HG02610 (cell line): Measurements from ENCODE around the gene AGRP.

ENCODE experiments used
- ATAC-seq: cut with Tn5 transposase; IDR thresholded peaks from one replicate; pipeline ENCODE4 v1.9.1; 2021; ENCODE audit warnings: mild to moderate bottlenecking, moderate library complexity; ENCODE audit not compliant: unreplicated experiment

The AGRP gene

DNA sequence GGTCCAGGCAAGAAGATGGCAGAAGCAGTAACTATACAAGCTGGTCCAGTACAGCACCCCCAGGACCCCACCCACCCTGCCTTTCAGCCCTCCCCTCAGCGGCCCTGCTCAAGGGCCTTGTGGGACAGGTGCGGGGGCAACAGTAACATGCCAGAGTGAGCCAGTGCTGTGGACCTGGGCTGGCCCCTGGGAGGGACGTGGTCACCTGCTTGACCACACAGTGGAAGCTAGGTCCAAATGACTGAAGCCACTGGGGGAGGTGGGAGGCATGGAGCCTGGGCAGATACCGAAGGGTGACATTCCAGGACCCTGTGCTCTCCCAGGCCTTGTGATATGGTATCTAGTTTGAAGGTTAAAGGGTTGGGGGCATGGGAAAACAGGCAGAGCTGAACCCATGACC lies 19.7 kb downstream of the AGRP start:
- no peak for ATAC-seq

DNA sequence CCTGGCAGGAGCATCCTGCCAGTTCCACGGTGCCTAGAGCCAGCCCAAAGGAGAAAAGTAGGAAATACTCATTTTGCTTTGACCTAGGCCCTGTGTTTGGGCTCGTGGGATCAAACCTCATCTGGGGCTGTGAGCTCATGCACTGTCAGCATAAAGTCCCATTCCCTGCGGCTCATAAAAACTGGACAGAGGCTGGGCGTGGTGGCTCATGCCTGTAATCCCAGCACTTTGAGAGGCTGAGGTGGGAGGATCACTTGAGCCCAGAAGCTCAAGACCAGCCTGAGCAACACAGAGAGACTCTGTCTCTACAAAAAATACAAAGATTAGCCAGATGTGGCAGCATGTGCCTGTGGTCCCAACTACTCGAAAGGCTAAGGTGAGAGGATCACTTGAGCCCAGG lies 20.3 kb downstream of the AGRP start:
- no peak for ATAC-seq

GRCh38 chr16:67462279-67462655 lies 21.1 kb downstream of the AGRP start:
- no peak for ATAC-seq

- no peak for ATAC-seq
These were observed 21.6 kb downstream of the AGRP start for GRCh38 chr16:67461600-67462278.

DNA sequence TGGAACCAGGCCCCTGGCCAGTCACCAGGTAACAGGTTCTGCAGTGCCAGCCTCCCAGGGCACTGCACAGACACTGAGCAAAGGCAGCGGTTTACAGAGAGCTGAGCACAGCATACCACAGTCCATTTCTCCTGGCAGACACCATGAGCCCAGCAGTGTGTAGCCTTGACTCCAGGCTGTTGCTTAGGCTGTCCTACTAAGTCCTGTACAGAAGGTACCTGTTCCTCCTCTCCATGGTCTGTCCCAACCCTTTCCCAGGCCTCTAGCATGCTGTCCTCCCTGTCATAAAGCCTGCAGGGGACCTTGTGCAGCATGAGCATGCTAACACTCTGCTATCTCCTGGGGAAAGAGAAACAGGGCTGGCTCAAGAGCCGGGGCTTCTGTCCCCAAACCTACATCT lies 22.4 kb downstream of the AGRP start:
- no peak for ATAC-seq

DNA sequence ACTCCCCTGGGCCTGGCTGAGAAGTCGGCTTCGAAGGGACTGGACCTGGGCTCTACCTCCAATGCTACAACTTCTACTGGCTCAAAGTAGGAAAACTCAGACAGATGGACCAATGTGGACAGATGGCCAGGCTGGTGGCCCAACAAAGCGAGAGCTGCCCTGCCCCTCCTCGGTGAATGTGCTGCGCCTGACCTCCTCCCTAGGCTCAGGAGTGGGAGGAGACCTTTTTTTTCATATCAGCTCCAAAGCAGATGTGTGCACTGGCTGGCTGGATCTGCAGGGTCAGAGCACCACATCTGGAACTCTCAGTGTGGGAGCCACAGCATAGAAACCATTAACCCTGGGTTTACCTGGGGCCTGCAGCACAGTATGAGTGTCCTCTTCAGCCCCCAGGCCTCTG lies 23.2 kb downstream of the AGRP start:
- no peak for ATAC-seq

- no peak for ATAC-seq
These were observed 23.5 kb downstream of the AGRP start for GRCh38 chr16:67459861-67460150.

DNA sequence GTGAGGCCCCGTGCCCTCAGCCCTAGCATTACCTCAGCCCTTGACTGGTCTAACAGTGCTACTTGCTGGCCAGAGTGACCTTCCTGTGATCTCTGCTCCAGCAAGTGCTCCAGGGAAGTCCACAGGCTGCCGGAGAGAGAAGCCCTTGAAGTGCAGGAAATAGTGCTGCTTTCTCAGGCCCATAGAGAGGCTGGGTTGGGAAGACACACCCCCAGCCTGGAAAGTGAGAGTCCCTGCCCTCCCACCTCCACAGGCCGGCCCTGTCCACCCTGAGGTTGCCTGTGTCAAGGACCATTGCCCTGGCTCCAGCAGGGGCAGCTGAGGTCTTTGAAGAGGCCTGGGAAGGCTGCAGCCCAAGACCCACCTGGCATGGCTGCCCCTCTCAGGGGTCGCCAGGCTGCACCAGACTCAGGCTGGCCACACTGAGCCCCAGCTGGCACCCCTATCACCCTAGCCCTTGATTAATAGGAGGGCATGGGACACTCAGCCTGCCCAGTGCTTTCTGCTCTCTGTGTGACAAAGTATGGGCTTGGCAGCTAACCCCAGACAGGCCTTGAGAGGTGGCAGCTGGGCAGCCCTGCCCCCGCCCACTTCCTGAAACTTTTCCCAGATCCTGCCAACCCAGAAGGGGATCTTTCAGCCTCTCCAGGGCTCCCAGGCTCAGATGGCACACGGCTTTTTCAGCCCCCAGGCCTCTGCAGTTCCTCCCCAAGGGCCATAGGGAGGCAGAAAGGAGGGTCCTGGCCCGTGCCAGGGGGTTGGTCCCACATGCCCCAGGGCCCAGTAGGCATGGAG lies 24.1 kb downstream of the AGRP start:
- ATAC-seq: no peak

DNA sequence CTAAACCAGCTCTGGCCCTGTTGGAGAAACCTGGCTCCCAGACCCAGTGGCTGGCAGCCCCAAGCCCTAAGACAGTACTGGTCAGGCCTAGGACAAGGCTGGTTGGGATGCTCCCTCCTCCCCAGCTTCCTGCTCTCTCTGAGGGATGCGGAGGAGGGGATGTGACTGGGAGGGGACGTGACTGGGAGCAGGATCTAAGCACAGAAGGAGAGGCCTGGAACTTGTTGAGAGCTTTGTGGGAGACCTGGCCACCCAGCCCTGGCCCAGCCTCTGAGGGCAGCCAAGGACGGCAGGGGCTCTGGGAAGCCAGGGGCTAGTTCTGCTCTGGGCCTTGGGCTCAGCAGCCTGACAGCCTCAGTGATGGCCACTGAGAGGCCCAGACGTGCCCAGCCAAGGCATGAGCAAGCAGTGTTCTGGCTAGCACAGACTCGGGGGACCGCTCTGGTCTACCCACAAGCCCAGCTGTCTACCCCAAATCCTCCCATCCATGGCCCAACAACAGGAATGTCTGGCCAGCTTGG lies 25.2 kb downstream of the AGRP start:
- no peak for ATAC-seq

GRCh38 chr16:67457611-67458010 lies 25.7 kb downstream of the AGRP start:
- no peak for ATAC-seq

- ATAC-seq: no peak
These were observed 26.8 kb downstream of the AGRP start for GRCh38 chr16:67456391-67457081.

DNA sequence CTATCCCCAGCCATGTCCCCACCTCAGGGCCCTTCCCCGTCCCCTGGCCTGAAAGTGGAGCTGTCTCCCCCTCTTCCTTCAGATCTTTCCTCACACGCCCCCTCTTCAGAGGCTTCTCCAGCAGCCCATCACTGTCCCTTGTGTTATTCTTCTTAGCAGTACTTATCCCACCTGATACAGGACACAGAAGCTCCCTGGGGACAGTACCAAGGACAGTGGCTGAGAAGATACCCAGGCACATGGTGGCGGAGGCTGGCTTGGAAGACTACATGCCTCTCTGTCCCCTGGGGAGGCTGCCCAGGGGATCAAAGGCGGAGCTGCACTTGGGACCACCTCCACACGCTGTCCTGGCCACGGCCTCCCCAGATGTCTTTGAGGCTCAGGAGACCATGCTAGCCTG lies 28.5 kb downstream of the AGRP start:
- no peak for ATAC-seq

DNA sequence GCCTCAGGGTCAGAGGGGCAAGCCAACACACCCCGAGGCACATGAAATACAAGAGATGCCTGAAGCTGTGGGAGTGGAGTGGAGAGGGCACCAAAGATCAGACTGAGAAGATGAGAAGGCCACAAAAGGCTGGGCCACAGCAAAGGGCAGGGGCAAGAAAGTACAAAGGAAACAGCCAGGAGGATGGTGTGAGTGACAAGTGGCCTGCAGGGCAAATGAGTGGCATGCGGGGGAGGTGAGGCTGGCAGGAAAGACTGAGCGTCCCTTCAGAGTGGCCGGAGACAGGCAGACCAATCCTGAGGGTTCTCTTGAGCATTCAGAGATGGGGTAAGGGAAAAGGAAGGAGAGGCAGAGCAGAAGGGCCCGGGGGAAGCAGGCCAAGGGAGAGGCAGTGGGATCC lies 29.2 kb downstream of the AGRP start:
- no peak for ATAC-seq

- no peak for ATAC-seq
These were observed 31.5 kb downstream of the AGRP start for GRCh38 chr16:67451704-67452435.

GRCh38 chr16:67451061-67451703 lies 32.2 kb downstream of the AGRP start:
- no peak for ATAC-seq

DNA sequence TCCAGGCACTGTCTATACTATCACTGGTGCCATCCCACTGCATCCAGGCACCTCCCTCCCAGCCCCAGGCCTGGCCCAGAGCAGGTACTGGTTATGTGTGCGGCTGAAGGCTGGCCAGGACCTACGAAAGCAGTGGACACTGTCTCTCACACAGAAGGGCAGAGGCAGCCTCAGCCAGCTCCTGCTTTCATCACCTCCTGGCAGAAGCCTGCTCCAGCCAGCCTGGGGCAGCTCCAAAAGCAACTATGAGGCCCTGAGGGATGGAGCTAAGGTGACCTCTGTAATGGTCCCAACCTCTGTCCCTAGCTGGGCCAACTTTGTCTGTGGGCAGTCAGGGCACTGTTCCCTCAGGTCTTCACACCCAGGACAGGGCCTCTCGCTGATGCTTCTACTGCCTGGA lies 33.6 kb downstream of the AGRP start:
- ATAC-seq: no peak

DNA sequence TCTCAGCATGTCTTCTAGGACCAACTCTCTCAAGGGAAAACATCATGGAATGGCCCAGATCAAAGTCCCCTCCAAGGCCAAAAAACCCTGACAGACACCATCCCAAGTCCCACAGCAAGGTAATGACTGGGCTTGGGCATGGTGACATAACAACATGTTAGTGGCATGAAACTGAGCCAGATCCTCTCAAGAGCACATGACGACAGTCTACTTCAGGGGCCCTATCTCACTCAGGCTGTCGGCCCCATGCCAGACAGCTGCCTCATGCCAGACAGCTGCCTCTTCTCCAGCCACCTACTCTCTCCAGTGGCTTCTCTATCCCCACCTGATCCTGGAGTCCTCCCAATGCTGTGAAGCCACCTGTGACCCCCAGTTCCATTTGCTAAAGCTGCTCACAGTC lies 34.0 kb downstream of the AGRP start:
- no peak for ATAC-seq

GRCh38 chr16:67448580-67448979 lies 34.8 kb downstream of the AGRP start:
- no peak for ATAC-seq

- ATAC-seq: no peak
These were observed 35.8 kb downstream of the AGRP start for GRCh38 chr16:67447508-67448076.

GRCh38 chr16:67446968-67447507 lies 36.3 kb downstream of the AGRP start:
- no peak for ATAC-seq
